T-cell (primary cell): ENCODE results near the gene ZNF281. TPM values are rescaled to one million over a fixed set of nuclear protein-coding genes. Genes with fewer than 3 reads are reported as not detected.

Source experiments
- ATAC-seq, 4 experiments: fragments of 200-7000 bp in 3 of 4; fragments of 150-1000 bp in 1 of 4; cut with Tn5 transposase; replicated peaks in 1 of 4; 1 replicate in 3 of 4; 2 replicates in 1 of 4; pipeline ENCODE4 v1.10.0; 2021; ENCODE audit warnings: moderate library complexity in 3 of 4, mild to moderate bottlenecking in 2 of 4, moderate number of reproducible peaks in 1 of 4
- CTCF ChIA-PET, 2 donors: fragments of 300-600 bp; sonication (Branson Sonifier 250); formaldehyde crosslinking; loops; one replicate each; lab custom pipeline; 2022; ENCODE audit warnings: antibody characterized with exemption in 2 of 2; lab: Charles Lee
- POLR2A ChIA-PET, 2 donors: fragments of 300-600 bp; sonication (Branson Sonifier 250); formaldehyde crosslinking; loops; one replicate each; lab custom pipeline; 2022; ENCODE audit warnings: antibody characterized with exemption in 2 of 2; lab: Charles Lee
- DNase-seq, 35 experiments: peaks; one replicate each; pipeline versions ENCODE4 v3.0.0 to v3.0.0-alpha.2; 2013 to 2023
- H3K27ac ChIP-seq: one replicate; pipeline ENCODE4 v1.5.1; 2013; ENCODE audit warnings: low read length
- H3K27me3 ChIP-seq, 2 experiments: replicated peaks in 1 of 2; 1 replicate in 1 of 2; 2 replicates in 1 of 2; pipeline versions ENCODE4 v1.6.1 to v1.7.0; 2013; ENCODE audit warnings: low read length in 1 of 2, mixed read lengths in 1 of 2; ENCODE audit not compliant: control insufficient read depth in 2 of 2, insufficient read depth in 2 of 2; ENCODE audit errors: extremely low read depth in 1 of 2
- H3K36me3 ChIP-seq, 2 donors: 1 replicate in 1 of 2; 2 replicates in 1 of 2; pipeline versions ENCODE4 v1.6.1 to v1.7.0; 2013; ENCODE audit warnings: low read length in 1 of 2; ENCODE audit not compliant: control insufficient read depth in 2 of 2, insufficient read depth in 1 of 2; ENCODE audit errors: extremely low read depth in 1 of 2
- H3K4me1 ChIP-seq, 2 experiments: 1 replicate in 1 of 2; 2 replicates in 1 of 2; pipeline versions ENCODE4 v1.6.1 to v1.7.0; 2013; ENCODE audit warnings: low read length in 2 of 2, mixed read lengths in 1 of 2; ENCODE audit not compliant: insufficient read depth in 2 of 2, control insufficient read depth in 1 of 2; ENCODE audit errors: extremely low read depth in 1 of 2
- H3K4me3 ChIP-seq, 2 donors: 1 replicate in 1 of 2; 2 replicates in 1 of 2; pipeline versions ENCODE4 v1.5.1 to v1.7.0; 2013; ENCODE audit warnings: mild to moderate bottlenecking in 2 of 2, low read length in 1 of 2, moderate library complexity in 1 of 2; ENCODE audit not compliant: control insufficient read depth in 1 of 2; ENCODE audit errors: extremely low read depth in 1 of 2
- H3K9me3 ChIP-seq: 2 replicates; pipeline ENCODE4 v1.7.0; 2013
- H3K27ac Mint-ChIP-seq, 2 donors: one replicate each; pipeline ENCODE4 v1.8.0; 2020 to 2021; ENCODE audit warnings: mild to moderate bottlenecking in 2 of 2, mixed read lengths in 2 of 2
- H3K27me3 Mint-ChIP-seq, 2 donors: one replicate each; pipeline ENCODE4 v1.8.0; 2021 to 2022; ENCODE audit warnings: mixed read lengths in 2 of 2
- H3K36me3 Mint-ChIP-seq: one replicate; pipeline ENCODE4 v1.8.0; 2021; ENCODE audit warnings: mixed read lengths
- H3K4me1 Mint-ChIP-seq, 3 donors: one replicate each; pipeline ENCODE4 v1.8.0; 2020 to 2022; ENCODE audit warnings: mixed read lengths in 3 of 3, mild to moderate bottlenecking in 1 of 3
- H3K4me3 Mint-ChIP-seq, 3 donors: one replicate each; pipeline ENCODE4 v1.8.0; 2020 to 2022; ENCODE audit warnings: mild to moderate bottlenecking in 3 of 3, mixed read lengths in 3 of 3, moderate library complexity in 3 of 3
- H3K9me3 Mint-ChIP-seq, 3 donors: one replicate each; pipeline ENCODE4 v1.8.0; 2020 to 2022; ENCODE audit warnings: mixed read lengths in 3 of 3
- WGBS: methylation state at CpG from one replicate; pipeline ENCODE4 v1.1.5; 2013; ENCODE audit warnings: missing lambda C conversion rate; ENCODE audit not compliant: insufficient coverage; 5-methylcytosine and 5-hydroxymethylcytosine counted together
- total RNA-seq, 35 experiments: library from RNA in 6 of 35; stranded (reverse) in 6 of 35; fragments of 120-200 nt in 1 of 35; gene quantifications; one replicate each; pipeline versions ENCODE4 v1.2.1 to v1.2.4 and lab custom pipeline; 2013 to 2026

ZNF281 gene
- total RNA-seq, 5 donors from 2014 or later (not counting 1 experiment from before 2014, with no cell fraction given): 19.2 to 29.9 (median 21.4) TPM

DNA sequence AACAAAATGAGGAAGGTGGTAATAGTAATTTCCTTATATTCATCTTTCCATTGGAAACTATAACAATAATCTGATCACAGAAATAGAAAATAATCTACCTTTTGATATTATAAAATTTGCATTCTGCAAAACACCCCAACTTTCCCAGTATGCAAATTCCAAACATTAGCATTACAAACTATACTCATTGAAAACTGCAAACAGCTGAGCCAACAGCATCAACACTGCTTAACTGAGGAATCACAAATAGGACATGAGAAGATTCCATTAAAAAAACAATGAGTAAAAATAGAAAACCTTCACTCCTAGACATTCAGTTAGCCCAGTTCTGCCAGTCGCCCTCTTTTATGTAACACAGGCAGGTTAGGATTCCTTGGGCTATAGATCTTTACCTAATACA is 18.1 kb downstream of the ZNF281 start:
- no peaks in the 10 kb centered on the region for H3K4me1 ChIP-seq
- Mint-ChIP-seq H3K27me3 (no peaks in the 10 kb centered on the region), H3K27ac (no peak overlapping the region), H3K9me3 (no peaks in the 10 kb centered on the region), H3K36me3 (no peaks in the 10 kb centered on the region), H3K4me1 (no peaks in the 10 kb centered on the region), H3K4me3 (no peak overlapping the region)
- no peak overlapping the region for H3K27ac ChIP-seq
- no peaks in the 10 kb centered on the region for H3K9me3 ChIP-seq
- DNase-seq: no peak
- no peaks in the 10 kb centered on the region for H3K27me3 ChIP-seq
- ChIA-PET POLR2A (no interaction called here), CTCF (interaction anchor here in 1 of 2 donors (0.5 to 0.6 kb wide), 2 partner anchors 10 kb away, joined by 4 to 5 read pairs; no protein-coding TSS in a partner anchor)
- peaks cover 0 to 3% of the 10 kb centered on the region in 2 donors for H3K36me3 ChIP-seq
- H3K4me3 ChIP-seq: no peak overlapping the region
- ATAC-seq: no peak
- 83% methylated on average over 1 of the region's 1 CpG for WGBS

DNA sequence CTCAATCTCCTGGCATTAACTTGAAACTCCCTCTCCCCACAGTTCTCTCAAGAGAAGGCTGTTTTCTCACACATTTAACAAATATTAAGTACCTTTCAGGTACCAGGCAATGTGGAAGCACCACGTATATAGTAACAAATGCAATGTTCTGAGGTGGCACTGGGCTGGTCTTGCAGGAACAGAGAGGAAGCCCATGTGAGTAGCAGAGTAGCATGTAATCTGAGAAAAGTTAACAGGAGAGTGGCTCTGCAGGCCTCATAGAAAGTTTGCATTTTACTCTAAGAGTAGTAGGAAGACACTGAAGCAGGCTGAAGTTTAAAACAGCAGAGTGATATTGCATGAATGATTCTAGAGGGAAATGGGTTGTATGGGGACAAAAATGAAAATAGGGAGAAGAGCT is 21.0 kb downstream of the ZNF281 start:
- Histone ChIP-seq H3K27me3 (no peaks in the 10 kb centered on the region), H3K4me1 (no peaks in the 10 kb centered on the region), H3K27ac (no peak overlapping the region), H3K9me3 (no peaks in the 10 kb centered on the region), H3K4me3 (no peak overlapping the region), H3K36me3 (no peaks in the 10 kb centered on the region)
- Mint-ChIP-seq H3K27me3 (no peaks in the 10 kb centered on the region), H3K36me3 (no peaks in the 10 kb centered on the region), H3K4me3 (no peak overlapping the region), H3K4me1 (no peaks in the 10 kb centered on the region), H3K9me3 (no peaks in the 10 kb centered on the region), H3K27ac (no peak overlapping the region)
- no CpG with 5 or more reads among the region's 1 CpG for WGBS
- CTCF ChIA-PET: no interaction called here
- POLR2A ChIA-PET: no interaction called here
- ATAC-seq (no peak), DNase-seq (no peak)

- POLR2A ChIA-PET: interaction anchor here in 1 of 2 donors (0.6 kb wide), 1 partner anchor 287 kb away, joined by 18 read pairs; no protein-coding TSS in a partner anchor
- H3K27me3 ChIP-seq: no peaks in the 10 kb centered on the region
- CTCF ChIA-PET: interaction anchor here in 1 of 2 donors (0.6 kb wide), 2 partner anchors 22 to 25 kb away, joined by 3 to 4 read pairs; no protein-coding TSS in a partner anchor
- H3K4me1 Mint-ChIP-seq: no peaks in the 10 kb centered on the region
- no peak overlapping the region for H3K27ac ChIP-seq
- 100% methylated on average over 1 of the region's 4 CpGs for WGBS
- DNase-seq (no peak), ATAC-seq (no peak)
- no peaks in the 10 kb centered on the region for H3K36me3 Mint-ChIP-seq
- H3K4me3 Mint-ChIP-seq: no peak overlapping the region
- H3K36me3 ChIP-seq: no peaks in the 10 kb centered on the region
- H3K9me3 Mint-ChIP-seq: no peaks in the 10 kb centered on the region
- H3K9me3 ChIP-seq: no peaks in the 10 kb centered on the region
- H3K27me3 Mint-ChIP-seq: no peaks in the 10 kb centered on the region
- H3K27ac Mint-ChIP-seq: no peak overlapping the region
- no peak overlapping the region for H3K4me3 ChIP-seq
- H3K4me1 ChIP-seq: no peaks in the 10 kb centered on the region
These were observed 23.4 kb downstream of the ZNF281 start for GRCh38 chr1:200386416-200386815.

DNA sequence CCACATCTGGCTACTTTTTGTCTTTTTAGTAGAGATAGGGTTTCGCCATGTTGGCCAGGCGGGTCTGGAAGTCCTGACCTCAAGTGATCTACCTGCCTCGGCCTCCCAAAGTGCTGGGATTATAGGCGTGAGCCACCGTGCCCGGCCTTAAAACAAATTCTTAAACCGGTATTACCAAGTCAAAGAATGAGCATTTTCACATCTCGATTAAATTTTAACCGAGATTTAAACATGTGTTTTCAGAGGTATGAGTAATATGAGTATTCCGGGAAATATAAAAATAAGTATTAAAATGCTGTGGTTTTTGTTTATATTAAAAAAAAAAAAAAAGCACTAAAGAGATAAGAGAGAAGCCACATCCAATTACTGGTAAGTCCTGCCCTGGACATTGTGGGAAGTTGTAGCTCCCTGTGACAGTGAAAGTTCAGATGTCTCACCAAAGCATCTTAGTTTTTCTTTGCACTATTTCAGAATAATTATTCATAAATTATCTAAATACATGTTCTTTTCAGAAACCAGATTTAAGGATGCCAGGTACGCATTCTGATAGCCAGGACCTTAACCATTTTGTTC is 24.9 kb downstream of the ZNF281 start:
- Mint-ChIP-seq H3K27me3 (no peaks in the 10 kb centered on the region), H3K27ac (no peak overlapping the region), H3K4me3 (no peak overlapping the region), H3K4me1 (no peaks in the 10 kb centered on the region), H3K9me3 (no peaks in the 10 kb centered on the region), H3K36me3 (no peaks in the 10 kb centered on the region)
- ChIA-PET POLR2A (no interaction called here), CTCF (interaction anchor here in 1 of 2 donors (0.6 kb wide), 1 partner anchor 83 kb away, joined by 4 read pairs; no protein-coding TSS in a partner anchor)
- no peaks in the 10 kb centered on the region for H3K9me3 ChIP-seq
- H3K4me1 ChIP-seq: no peaks in the 10 kb centered on the region
- no peak overlapping the region for H3K4me3 ChIP-seq
- no peak overlapping the region for H3K27ac ChIP-seq
- DNase-seq (no peak), ATAC-seq (no peak)
- H3K36me3 ChIP-seq: no peaks in the 10 kb centered on the region
- WGBS: 98% methylated on average over 7 of the region's 11 CpGs
- no peaks in the 10 kb centered on the region for H3K27me3 ChIP-seq

DNA sequence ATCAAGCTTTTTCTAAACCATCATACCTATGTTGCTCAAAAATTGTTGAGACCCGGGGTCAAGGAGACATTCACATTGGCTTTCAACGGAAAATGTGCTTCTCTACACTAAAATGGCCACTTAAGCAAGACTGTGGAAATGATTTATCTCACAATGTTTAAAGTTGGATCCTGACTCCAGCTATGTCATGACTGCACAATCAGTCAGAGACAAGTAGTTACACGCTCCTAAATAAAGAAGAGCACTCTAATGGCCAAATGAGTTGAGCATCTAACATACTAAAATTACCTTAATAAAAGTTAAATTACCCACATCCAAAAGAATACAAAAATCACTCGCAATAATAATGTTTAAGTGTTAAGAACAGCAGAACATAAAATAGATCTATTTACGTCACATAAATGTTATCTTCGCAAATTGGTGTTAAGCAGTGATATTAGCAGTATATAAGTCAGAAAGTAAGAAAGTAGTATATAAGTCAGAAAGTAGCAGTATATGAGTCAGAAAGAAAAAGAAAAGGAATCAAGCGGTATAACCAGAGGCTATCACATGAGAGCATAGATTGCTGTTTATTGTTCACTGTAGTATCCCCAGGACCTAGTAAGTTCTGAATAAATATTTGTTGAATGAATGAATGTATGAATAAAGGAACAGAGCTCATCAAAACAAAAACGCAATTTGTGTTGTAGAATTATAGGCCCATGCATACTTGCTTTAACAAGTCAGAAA is 28.4 kb downstream of the ZNF281 start:
- ChIA-PET POLR2A (interaction anchor here in 1 of 2 donors (0.5 kb wide), 1 partner anchor 38 kb away, joined by 4 read pairs; no protein-coding TSS in a partner anchor), CTCF (interaction anchor here in 1 of 2 donors (0.7 kb wide), 1 partner anchor 299 kb away, joined by 6 read pairs; no protein-coding TSS in a partner anchor)
- no peaks in the 10 kb centered on the region for H3K36me3 ChIP-seq
- ATAC-seq: no peak
- no peaks in the 10 kb centered on the region for H3K4me1 Mint-ChIP-seq
- no peaks in the 10 kb centered on the region for H3K4me1 ChIP-seq
- H3K9me3 Mint-ChIP-seq: no peaks in the 10 kb centered on the region
- H3K27me3 Mint-ChIP-seq: no peaks in the 10 kb centered on the region
- WGBS: 100% methylated on average over 3 of the region's 8 CpGs
- no peak overlapping the region for H3K27ac ChIP-seq
- no peak for DNase-seq
- no peak overlapping the region for H3K4me3 Mint-ChIP-seq
- no peaks in the 10 kb centered on the region for H3K36me3 Mint-ChIP-seq
- no peak overlapping the region for H3K27ac Mint-ChIP-seq
- H3K27me3 ChIP-seq: no peaks in the 10 kb centered on the region
- H3K9me3 ChIP-seq: no peaks in the 10 kb centered on the region
- H3K4me3 ChIP-seq: no peak overlapping the region

- Histone ChIP-seq H3K4me1 (no peaks in the 10 kb centered on the region), H3K9me3 (no peaks in the 10 kb centered on the region), H3K36me3 (no peaks in the 10 kb centered on the region), H3K4me3 (no peak overlapping the region), H3K27me3 (no peaks in the 10 kb centered on the region), H3K27ac (no peak overlapping the region)
- ChIA-PET CTCF (no interaction called here), POLR2A (no interaction called here)
- Mint-ChIP-seq H3K27ac (no peak overlapping the region), H3K4me3 (no peak overlapping the region), H3K27me3 (no peaks in the 10 kb centered on the region), H3K36me3 (no peaks in the 10 kb centered on the region), H3K4me1 (no peaks in the 10 kb centered on the region), H3K9me3 (no peaks in the 10 kb centered on the region)
- no CpG with 5 or more reads among the region's 1 CpG for WGBS
- ATAC-seq (no peak), DNase-seq (no peak)
These were observed 29.2 kb downstream of the ZNF281 start for GRCh38 chr1:200380589-200381021.
